ENCODE results near the gene CDX2. TPM values are rescaled to one million over a fixed set of nuclear protein-coding genes. Genes with fewer than 3 reads are reported as not detected.

The CDX2 gene
- total and polyA plus RNA-seq, 2 experiments from 2014 or later, result not detected

GRCh38 chr13:28013482-28013881, 44.4 kb upstream of the CDX2 start:
- H3K27me3 Mint-ChIP-seq (ENCODE audit: insufficient read depth, low read depth, poor library complexity), result peaks cover 8% of the 10 kb centered on the region
- H3K27ac Mint-ChIP-seq, result no peak overlapping the region
- Histone ChIP-seq H3K27me3 (ENCODE audit: insufficient read depth) (no peaks in the 10 kb centered on the region), H2AFZ (no peak overlapping the region), H3K36me3 (ENCODE audit: insufficient read depth) (no peaks in the 10 kb centered on the region), H3K4me3 (no peak overlapping the region), H3K4me2 (no peak overlapping the region), H3K4me1 (ENCODE audit: insufficient read depth) (peaks cover 9% of the 10 kb centered on the region), H3K79me2 (replicated peaks; ENCODE audit: insufficient read depth) (no peaks in the 10 kb centered on the region), H3K27ac (ENCODE audit: low read depth) (no peak overlapping the region), H3K9me2 (ENCODE audit: insufficient read depth) (no peaks in the 10 kb centered on the region), H3F3A (replicated peaks; ENCODE audit: low read depth) (no peaks in the 10 kb centered on the region), H4K20me1 (replicated peaks; ENCODE audit: insufficient read depth) (no peaks in the 10 kb centered on the region)
- no peaks in the 10 kb centered on the region for H3K9me3 Mint-ChIP-seq
- DNase-seq (ENCODE audit: low spot score) (no peak), ATAC-seq (no peak)
- no peaks in the 10 kb centered on the region for H3K36me3 Mint-ChIP-seq (ENCODE audit: low read depth)
- no peak overlapping the region for H3K4me3 Mint-ChIP-seq
- TF ChIP-seq STAT1 (IDR thresholded peaks at IDR 0.05; ENCODE audit: unreplicated experiment) (no peak), JUNB (IDR thresholded peaks at IDR 0.05; ENCODE audit: unreplicated experiment) (no peak), NANOG (IDR thresholded peaks at IDR 0.05; ENCODE audit: borderline replicate concordance) (no peak), ETS1 (IDR thresholded peaks at IDR 0.05) (no peak), ZNF331 (CRISPR knock-in tag; IDR thresholded peaks at IDR 0.05; ENCODE audit: low read depth) (no peak), EZH2phosphoT487 (IDR thresholded peaks at IDR 0.05; ENCODE audit: unreplicated experiment) (no peak)
- TF ChIP-seq, protein P1, sequence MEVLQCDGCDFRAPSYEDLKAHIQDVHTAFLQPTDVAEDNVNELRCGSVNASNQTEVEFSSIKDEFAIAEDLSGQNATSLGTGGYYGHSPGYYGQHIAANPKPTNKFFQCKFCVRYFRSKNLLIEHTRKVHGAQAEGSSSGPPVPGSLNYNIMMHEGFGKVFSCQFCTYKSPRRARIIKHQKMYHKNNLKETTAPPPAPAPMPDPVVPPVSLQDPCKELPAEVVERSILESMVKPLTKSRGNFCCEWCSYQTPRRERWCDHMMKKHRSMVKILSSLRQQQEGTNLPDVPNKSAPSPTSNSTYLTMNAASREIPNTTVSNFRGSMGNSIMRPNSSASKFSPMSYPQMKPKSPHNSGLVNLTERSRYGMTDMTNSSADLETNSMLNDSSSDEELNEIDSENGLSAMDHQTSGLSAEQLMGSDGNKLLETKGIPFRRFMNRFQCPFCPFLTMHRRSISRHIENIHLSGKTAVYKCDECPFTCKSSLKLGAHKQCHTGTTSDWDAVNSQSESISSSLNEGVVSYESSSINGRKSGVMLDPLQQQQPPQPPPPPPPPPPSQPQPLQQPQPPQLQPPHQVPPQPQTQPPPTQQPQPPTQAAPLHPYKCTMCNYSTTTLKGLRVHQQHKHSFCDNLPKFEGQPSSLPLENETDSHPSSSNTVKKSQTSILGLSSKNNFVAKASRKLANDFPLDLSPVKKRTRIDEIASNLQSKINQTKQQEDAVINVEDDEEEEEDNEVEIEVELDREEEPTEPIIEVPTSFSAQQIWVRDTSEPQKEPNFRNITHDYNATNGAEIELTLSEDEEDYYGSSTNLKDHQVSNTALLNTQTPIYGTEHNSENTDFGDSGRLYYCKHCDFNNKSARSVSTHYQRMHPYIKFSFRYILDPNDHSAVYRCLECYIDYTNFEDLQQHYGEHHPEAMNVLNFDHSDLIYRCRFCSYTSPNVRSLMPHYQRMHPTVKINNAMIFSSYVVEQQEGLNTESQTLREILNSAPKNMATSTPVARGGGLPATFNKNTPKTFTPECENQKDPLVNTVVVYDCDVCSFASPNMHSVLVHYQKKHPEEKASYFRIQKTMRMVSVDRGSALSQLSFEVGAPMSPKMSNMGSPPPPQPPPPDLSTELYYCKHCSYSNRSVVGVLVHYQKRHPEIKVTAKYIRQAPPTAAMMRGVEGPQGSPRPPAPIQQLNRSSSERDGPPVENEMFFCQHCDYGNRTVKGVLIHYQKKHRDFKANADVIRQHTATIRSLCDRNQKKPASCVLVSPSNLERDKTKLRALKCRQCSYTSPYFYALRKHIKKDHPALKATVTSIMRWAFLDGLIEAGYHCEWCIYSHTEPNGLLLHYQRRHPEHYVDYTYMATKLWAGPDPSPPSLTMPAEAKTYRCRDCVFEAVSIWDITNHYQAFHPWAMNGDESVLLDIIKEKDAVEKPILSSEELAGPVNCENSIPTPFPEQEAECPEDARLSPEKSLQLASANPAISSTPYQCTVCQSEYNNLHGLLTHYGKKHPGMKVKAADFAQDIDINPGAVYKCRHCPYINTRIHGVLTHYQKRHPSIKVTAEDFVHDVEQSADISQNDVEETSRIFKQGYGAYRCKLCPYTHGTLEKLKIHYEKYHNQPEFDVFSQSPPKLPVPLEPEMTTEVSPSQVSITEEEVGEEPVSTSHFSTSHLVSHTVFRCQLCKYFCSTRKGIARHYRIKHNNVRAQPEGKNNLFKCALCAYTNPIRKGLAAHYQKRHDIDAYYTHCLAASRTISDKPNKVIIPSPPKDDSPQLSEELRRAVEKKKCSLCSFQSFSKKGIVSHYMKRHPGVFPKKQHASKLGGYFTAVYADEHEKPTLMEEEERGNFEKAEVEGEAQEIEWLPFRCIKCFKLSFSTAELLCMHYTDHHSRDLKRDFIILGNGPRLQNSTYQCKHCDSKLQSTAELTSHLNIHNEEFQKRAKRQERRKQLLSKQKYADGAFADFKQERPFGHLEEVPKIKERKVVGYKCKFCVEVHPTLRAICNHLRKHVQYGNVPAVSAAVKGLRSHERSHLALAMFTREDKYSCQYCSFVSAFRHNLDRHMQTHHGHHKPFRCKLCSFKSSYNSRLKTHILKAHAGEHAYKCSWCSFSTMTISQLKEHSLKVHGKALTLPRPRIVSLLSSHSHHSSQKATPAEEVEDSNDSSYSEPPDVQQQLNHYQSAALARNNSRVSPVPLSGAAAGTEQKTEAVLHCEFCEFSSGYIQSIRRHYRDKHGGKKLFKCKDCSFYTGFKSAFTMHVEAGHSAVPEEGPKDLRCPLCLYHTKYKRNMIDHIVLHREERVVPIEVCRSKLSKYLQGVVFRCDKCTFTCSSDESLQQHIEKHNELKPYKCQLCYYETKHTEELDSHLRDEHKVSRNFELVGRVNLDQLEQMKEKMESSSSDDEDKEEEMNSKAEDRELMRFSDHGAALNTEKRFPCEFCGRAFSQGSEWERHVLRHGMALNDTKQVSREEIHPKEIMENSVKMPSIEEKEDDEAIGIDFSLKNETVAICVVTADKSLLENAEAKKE (CRISPR knock-in tag; IDR thresholded peaks at IDR 0.05), result no peak
- peaks cover 18% of the 10 kb centered on the region for H3K4me1 Mint-ChIP-seq
